Esophagus (tissue), 2 donors: Measurements from ENCODE around the gene MAZ. TPM values are rescaled to one million over a fixed set of nuclear protein-coding genes. Genes with fewer than 3 reads are reported as not detected.
A peak's percentile ranks its signal among the peaks of the same experiment; 100 is the strongest.
"Not testable (repeated sequence)": the region's sequence is repeated elsewhere in the genome, so short reads cannot be mapped to it uniquely, and the experiment has no call there.

Experiments
- H3K27ac ChIP-seq, 2 donors: one replicate each; pipeline ENCODE4 v1.5.1; 2013; ENCODE audit warnings: low read depth in 2 of 2, mild to moderate bottlenecking in 2 of 2, inconsistent platforms in 1 of 2, low read length in 1 of 2, moderate library complexity in 1 of 2
- H3K27me3 ChIP-seq, 2 donors: one replicate each; pipeline ENCODE4 v1.6.1; 2013; ENCODE audit warnings: low read length in 2 of 2, control low read depth in 1 of 2, mild to moderate bottlenecking in 1 of 2; ENCODE audit not compliant: insufficient read depth in 2 of 2, control insufficient read depth in 1 of 2
- H3K36me3 ChIP-seq, 2 donors: one replicate each; pipeline ENCODE4 v1.6.1; 2013; ENCODE audit warnings: low read length in 1 of 2; ENCODE audit not compliant: control insufficient read depth in 2 of 2, insufficient read depth in 2 of 2
- H3K4me1 ChIP-seq, 2 donors: one replicate each; pipeline ENCODE4 v1.6.1; 2013; ENCODE audit warnings: low read length in 1 of 2; ENCODE audit not compliant: control insufficient read depth in 2 of 2, insufficient read depth in 2 of 2
- H3K4me3 ChIP-seq, 2 donors: one replicate each; pipeline ENCODE4 v1.5.1; 2013; ENCODE audit warnings: low read length in 2 of 2, mild to moderate bottlenecking in 2 of 2, low read depth in 1 of 2, moderate library complexity in 1 of 2
- H3K9me3 ChIP-seq, 2 donors: one replicate each; pipeline ENCODE4 v1.6.1; 2013; ENCODE audit warnings: mild to moderate bottlenecking in 2 of 2, low read depth in 1 of 2, low read length in 1 of 2, moderate library complexity in 1 of 2; ENCODE audit not compliant: control insufficient read depth in 2 of 2, insufficient read depth in 1 of 2
- WGBS, 2 donors: extraction: QIAGEN DNeasy Blood & Tissue Kit; methylation state at CpG; one replicate each; pipeline ENCODE4 v1.1.7; 2013; 5-methylcytosine and 5-hydroxymethylcytosine counted together
- polyA plus RNA-seq, 2 donors: library from polyadenylated mRNA; stranded (reverse); fragments of 200-250 nt; gene quantifications; one replicate each; pipeline ENCODE4 v1.2.3, GENCODE V29; 2013
- donor health status: healthy with polysubstance abuse.
- donor health status: Bipolar disorder and iron deficiency.

MAZ gene
- polyA plus RNA-seq: 100 to 1,000 TPM in 1 of 2 donors, 10 to 100 TPM in 1; 95.9 to 111 TPM

GRCh38 chr16:29806099-29806579 lies at the start of gene MAZ:
Gene MAZ (plus strand): TSS chr16:29806529. CDS start chr16:29806702, 173 bp downstream.
- H3K27me3 ChIP-seq: no peaks in the 10 kb centered on the region
- 0 to 1% methylated on average over 5 to 43 of the region's 67 CpGs for WGBS, 2 donors
- H3K9me3 ChIP-seq: no peaks in the 10 kb centered on the region
- H3K27ac ChIP-seq: peak within 1 kb of the TSS; percentile 98
- peak within 1 kb of the TSS; percentile 64 to 89 for H3K4me3 ChIP-seq
- peaks cover 4 to 20% of the 10 kb centered on the region in 2 donors for H3K36me3 ChIP-seq
- H3K4me1 ChIP-seq: peaks cover 5 to 26% of the 10 kb centered on the region in 2 donors

- 56 to 88% methylated on average over 1 of the region's 1 CpG for WGBS, 2 donors
- no peaks in the 10 kb centered on the region for H3K27me3 ChIP-seq
These were observed 49.7 kb upstream of the MAZ start for GRCh38 chr16:29756654-29757053.

GRCh38 chr16:29757086-29757485 lies 49.2 kb upstream of the MAZ start:
- WGBS, 2 donors: 80 to 82% methylated on average over 8 of the region's 8 CpGs

More at GRCh38 chr16:29756654-29757053, 49.7 kb upstream of the MAZ start:
- Histone ChIP-seq H3K4me1 (no peaks in the 10 kb centered on the region), H3K4me3 (no peak overlapping the region), H3K36me3 (no peaks in the 10 kb centered on the region), H3K27ac (no peak overlapping the region), H3K9me3 (no peaks in the 10 kb centered on the region)

GRCh38 chr16:29757950-29758466 lies 48.3 kb upstream of the MAZ start:
- Histone ChIP-seq H3K4me3 (no peak overlapping the region), H3K9me3 (no peaks in the 10 kb centered on the region), H3K27ac (no peak overlapping the region), H3K4me1 (no peaks in the 10 kb centered on the region), H3K36me3 (no peaks in the 10 kb centered on the region), H3K27me3 (no peaks in the 10 kb centered on the region)
- 69 to 75% methylated on average over 6 of the region's 6 CpGs for WGBS, 2 donors

More at GRCh38 chr16:29757086-29757485, 49.2 kb upstream of the MAZ start:
- not testable (repeated sequence) for H3K36me3 ChIP-seq, H3K27ac ChIP-seq, H3K4me3 ChIP-seq, H3K27me3 ChIP-seq, H3K4me1 ChIP-seq, H3K9me3 ChIP-seq

GRCh38 chr16:29760567-29761279 lies 45.6 kb upstream of the MAZ start:
- 73 to 77% methylated on average over 9 of the region's 9 CpGs for WGBS, 2 donors
- H3K36me3 ChIP-seq: no peaks in the 10 kb centered on the region

GRCh38 chr16:29761280-29761651 lies 45.1 kb upstream of the MAZ start:
- not testable (repeated sequence) for H3K27me3 ChIP-seq, H3K36me3 ChIP-seq, H3K4me3 ChIP-seq, H3K27ac ChIP-seq, H3K9me3 ChIP-seq, H3K4me1 ChIP-seq
- 73 to 79% methylated on average over 8 of the region's 8 CpGs for WGBS, 2 donors

More at GRCh38 chr16:29760567-29761279, 45.6 kb upstream of the MAZ start:
- Histone ChIP-seq H3K4me1 (no peaks in the 10 kb centered on the region), H3K9me3 (no peaks in the 10 kb centered on the region), H3K4me3 (no peak overlapping the region), H3K27ac (no peak overlapping the region), H3K27me3 (no peaks in the 10 kb centered on the region)

- H3K4me3 ChIP-seq: no peak overlapping the region
- no peaks in the 10 kb centered on the region for H3K9me3 ChIP-seq
- 65 to 79% methylated on average over 6 of the region's 6 CpGs for WGBS, 2 donors
- no peaks in the 10 kb centered on the region for H3K36me3 ChIP-seq
- no peaks in the 10 kb centered on the region for H3K27me3 ChIP-seq
- no peak overlapping the region for H3K27ac ChIP-seq
- no peaks in the 10 kb centered on the region for H3K4me1 ChIP-seq
These were observed 44.4 kb upstream of the MAZ start for GRCh38 chr16:29761882-29762281.

GRCh38 chr16:29763326-29763725 lies 43.0 kb upstream of the MAZ start:
- H3K27ac ChIP-seq: no peak overlapping the region
- no peaks in the 10 kb centered on the region for H3K27me3 ChIP-seq
- H3K36me3 ChIP-seq: no peaks in the 10 kb centered on the region
- H3K4me1 ChIP-seq: no peaks in the 10 kb centered on the region
- H3K4me3 ChIP-seq: no peak overlapping the region
- H3K9me3 ChIP-seq: no peaks in the 10 kb centered on the region
- WGBS, 2 donors: 80 to 82% methylated on average over 6 of the region's 6 CpGs

GRCh38 chr16:29765167-29766032 lies 40.9 kb upstream of the MAZ start:
- no peaks in the 10 kb centered on the region for H3K36me3 ChIP-seq
- H3K4me1 ChIP-seq: no peaks in the 10 kb centered on the region
- no peaks in the 10 kb centered on the region for H3K27me3 ChIP-seq
- WGBS, 2 donors: 51 to 55% methylated on average over 15 of the region's 15 CpGs
- H3K27ac ChIP-seq: no peak overlapping the region
- no peak overlapping the region for H3K4me3 ChIP-seq
- no peaks in the 10 kb centered on the region for H3K9me3 ChIP-seq
